ENCODE results near the gene COQ8B.
A peak's percentile ranks its signal among the peaks of the same experiment; 100 is the strongest.
"Not testable (repeated sequence)": the region's sequence is repeated elsewhere in the genome, so short reads cannot be mapped to it uniquely, and the experiment has no call there.

The COQ8B gene

GRCh38 chr19:40716482-40717324, at the start of gene COQ8B, which contains the start of gene ITPKC:
COQ8B (minus strand) TSS chr19:40716886; CDS start chr19:40714632, 2,254 bp downstream.
ITPKC (plus strand) TSS chr19:40717112; CDS start chr19:40717136, 24 bp downstream.
- peak; percentile 98 to 99 for DNase-seq (ENCODE audit: low read depth in 2 of 2)
- TF ChIP-seq CTCF (IDR thresholded peaks at IDR 0.05; ENCODE audit: low read depth, low read length) = no peak
- H3K4me3 ChIP-seq (replicated peaks in 1 of 2; ENCODE audit: low read depth in 2 of 2, low read length in 2 of 2) = peak within 1 kb of the TSS; percentile 61 to 92

- DNase-seq (ENCODE audit: low read depth in 2 of 2) = not testable (repeated sequence)
Observed at GRCh38 chr19:40766385-40766784, 49.7 kb upstream of the COQ8B start.

GRCh38 chr19:40763963-40764362, 47.3 kb upstream of the COQ8B start:
- DNase-seq (ENCODE audit: low read depth in 2 of 2) = no peak
- no peak overlapping the region for H3K4me3 ChIP-seq (replicated peaks in 1 of 2; ENCODE audit: low read depth in 2 of 2, low read length in 2 of 2)
- no peak for TF ChIP-seq CTCF (IDR thresholded peaks at IDR 0.05; ENCODE audit: low read depth, low read length)

More at GRCh38 chr19:40766385-40766784, 49.7 kb upstream of the COQ8B start:
- H3K4me3 ChIP-seq (replicated peaks in 1 of 2; ENCODE audit: low read depth in 2 of 2, low read length in 2 of 2) = not testable (repeated sequence)

GRCh38 chr19:40763526-40763925, 46.8 kb upstream of the COQ8B start:
- no peak for TF ChIP-seq CTCF (IDR thresholded peaks at IDR 0.05; ENCODE audit: low read depth, low read length)
- H3K4me3 ChIP-seq (replicated peaks in 1 of 2; ENCODE audit: low read depth in 2 of 2, low read length in 2 of 2) = no peak overlapping the region
- DNase-seq (ENCODE audit: low read depth in 2 of 2) = no peak

GRCh38 chr19:40762754-40763470, 46.2 kb upstream of the COQ8B start:
- no peak for DNase-seq (ENCODE audit: low read depth in 2 of 2)
- no peak overlapping the region for H3K4me3 ChIP-seq (replicated peaks in 1 of 2; ENCODE audit: low read depth in 2 of 2, low read length in 2 of 2)
- no peak for TF ChIP-seq CTCF (IDR thresholded peaks at IDR 0.05; ENCODE audit: low read depth, low read length)

GRCh38 chr19:40759352-40759751, 42.7 kb upstream of the COQ8B start:
- no peak for DNase-seq (ENCODE audit: low read depth in 2 of 2)
- TF ChIP-seq CTCF (IDR thresholded peaks at IDR 0.05; ENCODE audit: low read depth, low read length) = no peak

GRCh38 chr19:40758491-40758890, 41.8 kb upstream of the COQ8B start:
- no peak for TF ChIP-seq CTCF (IDR thresholded peaks at IDR 0.05; ENCODE audit: low read depth, low read length)
- DNase-seq (ENCODE audit: low read depth in 2 of 2) = no peak

More at GRCh38 chr19:40759352-40759751, 42.7 kb upstream of the COQ8B start:
- no peak overlapping the region for H3K4me3 ChIP-seq (replicated peaks in 1 of 2; ENCODE audit: low read depth in 2 of 2, low read length in 2 of 2)

More at GRCh38 chr19:40758491-40758890, 41.8 kb upstream of the COQ8B start:
- H3K4me3 ChIP-seq (replicated peaks in 1 of 2; ENCODE audit: low read depth in 2 of 2, low read length in 2 of 2) = no peak overlapping the region

Measured in cardiac fibroblast (primary cell).